Measurements from ENCODE around the gene LGALS8.

LGALS8 gene

GRCh38 chr1:236540813-236541465, 17.2 kb downstream of the LGALS8 start:
- TF ChIP-seq YY1 (IDR thresholded peaks at IDR 0.05; ENCODE audit: low read depth) (no peak), FOXM1 (IDR thresholded peaks at IDR 0.05; ENCODE audit: borderline replicate concordance, low read depth) (no peak), TAF1 (IDR thresholded peaks at IDR 0.05; ENCODE audit: low read depth) (no peak), EP300 (IDR thresholded peaks at IDR 0.05; ENCODE audit: borderline replicate concordance) (no peak), RAD21 (IDR thresholded peaks at IDR 0.05; ENCODE audit: low read depth) (no peak), TCF12 (IDR thresholded peaks at IDR 0.05; ENCODE audit: low read depth) (no peak), TEAD4 (IDR thresholded peaks at IDR 0.05) (no peak), USF1 (IDR thresholded peaks at IDR 0.05) (no peak), CREB1 (IDR thresholded peaks at IDR 0.05; ENCODE audit: low read depth) (no peak), MAX (IDR thresholded peaks at IDR 0.05) (no peak), REST (IDR thresholded peaks at IDR 0.05; ENCODE audit: low read depth) (no peak), CEBPB (IDR thresholded peaks at IDR 0.05) (no peak), EGR1 (IDR thresholded peaks at IDR 0.05) (no peak), NFIC (IDR thresholded peaks at IDR 0.05) (no peak), ZBTB7A (IDR thresholded peaks at IDR 0.05; ENCODE audit: low read depth) (no peak)

GRCh38 chr1:236541710-236542109, 17.9 kb downstream of the LGALS8 start:
- TF ChIP-seq TEAD4 (IDR thresholded peaks at IDR 0.05), result no peak
- TF ChIP-seq ZBTB7A (IDR thresholded peaks at IDR 0.05; ENCODE audit: low read depth), result no peak
- no peak for TF ChIP-seq USF1 (IDR thresholded peaks at IDR 0.05)
- no peak for TF ChIP-seq EGR1 (IDR thresholded peaks at IDR 0.05)
- TF ChIP-seq CEBPB (IDR thresholded peaks at IDR 0.05), result no peak
- no peak for TF ChIP-seq YY1 (IDR thresholded peaks at IDR 0.05; ENCODE audit: low read depth)

- TF ChIP-seq YY1 (IDR thresholded peaks at IDR 0.05; ENCODE audit: low read depth) (no peak), EGR1 (IDR thresholded peaks at IDR 0.05) (no peak), TCF12 (IDR thresholded peaks at IDR 0.05; ENCODE audit: low read depth) (no peak), FOXM1 (IDR thresholded peaks at IDR 0.05; ENCODE audit: borderline replicate concordance, low read depth) (no peak), RAD21 (IDR thresholded peaks at IDR 0.05; ENCODE audit: low read depth) (no peak), TEAD4 (IDR thresholded peaks at IDR 0.05) (no peak), NFIC (IDR thresholded peaks at IDR 0.05) (no peak)
Measured at GRCh38 chr1:236543065-236543669, 19.4 kb downstream of the LGALS8 start.

GRCh38 chr1:236545621-236546169, 21.9 kb downstream of the LGALS8 start:
- TF ChIP-seq CREB1 (IDR thresholded peaks at IDR 0.05; ENCODE audit: low read depth) (no peak), EGR1 (IDR thresholded peaks at IDR 0.05) (no peak), FOXM1 (IDR thresholded peaks at IDR 0.05; ENCODE audit: borderline replicate concordance, low read depth) (no peak), ZBTB7A (IDR thresholded peaks at IDR 0.05; ENCODE audit: low read depth) (no peak), TAF1 (IDR thresholded peaks at IDR 0.05; ENCODE audit: low read depth) (no peak)

GRCh38 chr1:236548452-236548851, 24.7 kb downstream of the LGALS8 start:
- TF ChIP-seq RAD21 (IDR thresholded peaks at IDR 0.05; ENCODE audit: low read depth) (no peak), NFIC (IDR thresholded peaks at IDR 0.05) (no peak), TAF1 (IDR thresholded peaks at IDR 0.05; ENCODE audit: low read depth) (no peak), YY1 (IDR thresholded peaks at IDR 0.05; ENCODE audit: low read depth) (no peak), MAX (IDR thresholded peaks at IDR 0.05) (no peak), TEAD4 (IDR thresholded peaks at IDR 0.05) (no peak), USF1 (IDR thresholded peaks at IDR 0.05) (no peak), EP300 (IDR thresholded peaks at IDR 0.05; ENCODE audit: borderline replicate concordance) (no peak), EGR1 (IDR thresholded peaks at IDR 0.05) (no peak), FOXM1 (IDR thresholded peaks at IDR 0.05; ENCODE audit: borderline replicate concordance, low read depth) (no peak), REST (IDR thresholded peaks at IDR 0.05; ENCODE audit: low read depth) (no peak), CEBPB (IDR thresholded peaks at IDR 0.05) (no peak), ZBTB7A (IDR thresholded peaks at IDR 0.05; ENCODE audit: low read depth) (no peak), CREB1 (IDR thresholded peaks at IDR 0.05; ENCODE audit: low read depth) (no peak), TCF12 (IDR thresholded peaks at IDR 0.05; ENCODE audit: low read depth) (no peak)

All from Ishikawa (cell line).